ENCODE data around the gene PSMD13.
A peak's percentile ranks its signal among the peaks of the same experiment; 100 is the strongest.
"Not testable (repeated sequence)": the region's sequence is repeated elsewhere in the genome, so short reads cannot be mapped to it uniquely, and the experiment has no call there.

PSMD13 gene

GRCh38 chr11:230431-230830 lies 6.3 kb upstream of the PSMD13 start:
- TF ChIP-seq CTCF (conservative IDR thresholded peaks at IDR 0.05; ENCODE audit: control insufficient read depth, insufficient read depth, low read depth, low read length), result no peak
- H3K4me3 ChIP-seq (ENCODE audit: control insufficient read depth, low read depth, low read length), result no peak overlapping the region
- DNase-seq (ENCODE audit: low read depth), result no peak

- H3K4me3 ChIP-seq (ENCODE audit: control insufficient read depth, low read depth, low read length), result no peak overlapping the region
- no peak for DNase-seq (ENCODE audit: low read depth)
- TF ChIP-seq CTCF (conservative IDR thresholded peaks at IDR 0.05; ENCODE audit: control insufficient read depth, insufficient read depth, low read depth, low read length), result no peak
Measured at GRCh38 chr11:232783-233565, 3.8 kb upstream of the PSMD13 start.

- peak overlapping the region; percentile 90 for H3K4me3 ChIP-seq (ENCODE audit: control insufficient read depth, low read depth, low read length)
- DNase-seq (ENCODE audit: low read depth), result no peak
- no peak for TF ChIP-seq CTCF (conservative IDR thresholded peaks at IDR 0.05; ENCODE audit: control insufficient read depth, insufficient read depth, low read depth, low read length)
Measured at GRCh38 chr11:235180-235579, 1.6 kb upstream of the PSMD13 start.

GRCh38 chr11:235609-235996 lies 1.2 kb upstream of the PSMD13 start:
- no peak for TF ChIP-seq CTCF (conservative IDR thresholded peaks at IDR 0.05; ENCODE audit: control insufficient read depth, insufficient read depth, low read depth, low read length)
- DNase-seq (ENCODE audit: low read depth), result peak; percentile 19
- H3K4me3 ChIP-seq (ENCODE audit: control insufficient read depth, low read depth, low read length), result peak overlapping the region; percentile 90

- peak within 1 kb of the TSS; percentile 90 for H3K4me3 ChIP-seq (ENCODE audit: control insufficient read depth, low read depth, low read length)
- DNase-seq (ENCODE audit: low read depth), result peak; percentile 73
- TF ChIP-seq CTCF (conservative IDR thresholded peaks at IDR 0.05; ENCODE audit: control insufficient read depth, insufficient read depth, low read depth, low read length), result no peak
Measured at GRCh38 chr11:235997-236773, 591 bp upstream of the PSMD13 start, which contains the start of gene SIRT3. Gene SIRT3, minus strand, starts transcription at chr11:236342. Its CDS starts 14 bp downstream, at chr11:236328.

- H3K4me3 ChIP-seq (ENCODE audit: control insufficient read depth, low read depth, low read length); DNase-seq (ENCODE audit: low read depth): not testable (repeated sequence)
Measured at GRCh38 chr11:238346-238745, 1.6 kb downstream of the PSMD13 start.

- DNase-seq (ENCODE audit: low read depth), result no peak
- no peak for TF ChIP-seq CTCF (conservative IDR thresholded peaks at IDR 0.05; ENCODE audit: control insufficient read depth, insufficient read depth, low read depth, low read length)
Measured at GRCh38 chr11:240315-240714, 3.5 kb downstream of the PSMD13 start.

More at GRCh38 chr11:240315-240714, 3.5 kb downstream of the PSMD13 start:
- no peak overlapping the region for H3K4me3 ChIP-seq (ENCODE audit: control insufficient read depth, low read depth, low read length)

All from fibroblast of mammary gland (primary cell).